GM10847 (cell line): ENCODE data around the gene SHANK3.

Experiments used
- POLR2A ChIP-seq: IDR thresholded peaks from 2 replicates; pipeline ENCODE4 v1.6.1; 2011; ENCODE audit not compliant: insufficient read length; ENCODE audit errors: extremely low read depth

SHANK3 gene

GRCh38 chr22:50721257-50721844 lies 48.7 kb downstream of the SHANK3 start:
- no peak for TF ChIP-seq POLR2A

- TF ChIP-seq POLR2A: no peak
Observed at GRCh38 chr22:50722048-50722701, 49.6 kb downstream of the SHANK3 start.
